Body of pancreas (tissue), 4 donors: ENCODE results near the gene RALGPS2. TPM values are rescaled to one million over a fixed set of nuclear protein-coding genes. Genes with fewer than 3 reads are reported as not detected.
A peak's percentile ranks its signal among the peaks of the same experiment; 100 is the strongest.

Experiments
- ATAC-seq: fragments of 150-250 bp; one replicate; pipeline ENCODE4 v1.9.1; 2016
- DNase-seq, 4 donors: peaks; one replicate each; pipeline ENCODE4 v3.0.0-alpha.2; 2019
- H3K27ac ChIP-seq, 4 donors: fragments of 200-600 bp; sonication (generic); 1 replicate in 3 of 4; 2 replicates in 1 of 4; pipeline versions ENCODE4 v1.5.1 to v1.6.1; 2016 to 2019; ENCODE audit warnings: mild to moderate bottlenecking in 1 of 4, mixed read lengths in 1 of 4, moderate library complexity in 1 of 4
- H3K27me3 ChIP-seq, 2 donors: fragments of 200-600 bp; sonication (generic); one replicate each; pipeline ENCODE4 v1.6.0; 2016; ENCODE audit warnings: mild to moderate bottlenecking in 1 of 2
- H3K36me3 ChIP-seq, 2 donors: fragments of 200-600 bp; sonication (generic); replicated peaks in 1 of 2; 2 replicates each; pipeline ENCODE4 v1.5.1; 2016; ENCODE audit warnings: low read depth in 2 of 2; ENCODE audit not compliant: insufficient read depth in 1 of 2
- H3K4me1 ChIP-seq: fragments of 200-600 bp; sonication (generic); one replicate; pipeline ENCODE4 v1.6.0; 2016
- H3K4me3 ChIP-seq, 2 donors: fragments of 200-600 bp; sonication (generic); 1 replicate in 1 of 2; 2 replicates in 1 of 2; pipeline ENCODE4 v1.5.1; 2016 to 2019
- H3K9me3 ChIP-seq, 3 donors: fragments of 200-600 bp; sonication (generic); 1 replicate in 2 of 3; 2 replicates in 1 of 3; pipeline ENCODE4 v1.5.1; 2016
- CTCF ChIP-seq, 7 experiments: fragments of 450-650 bp in 4 of 7; fragments of 200-600 bp in 3 of 7; sonication (generic) in 3 of 7; IDR thresholded peaks; one replicate each; pipeline ENCODE4 v1.5.1; 2016 to 2019; ENCODE audit warnings: antibody characterized with exemption in 7 of 7
- POLR2A ChIP-seq, 3 donors: fragments of 450-650 bp; IDR thresholded peaks; one replicate each; pipeline ENCODE4 v1.6.1; 2016; ENCODE audit warnings: antibody characterized with exemption in 3 of 3, mild to moderate bottlenecking in 2 of 3
- WGBS, 2 donors: methylation state at CpG; one replicate each; pipeline ENCODE4 v1.1.5; 2017; 5-methylcytosine and 5-hydroxymethylcytosine counted together
- intact Hi-C: fragments of 100-400 bp; cut with DNase I; formaldehyde crosslinking; loops from one replicate; pipeline ENCODE4 v1.15.1; 2023
- total RNA-seq, 2 donors: library from RNA; depleted of rRNA; stranded (reverse); fragments of >200 nt; gene quantifications; one replicate each; pipeline ENCODE4 v1.1.0, GENCODE V29; 2016

Gene RALGPS2
- total RNA-seq, 2 donors from 2014 or later, result 9.1 to 10.9 TPM

- no peaks in the 10 kb centered on the region for H3K9me3 ChIP-seq
- TF ChIP-seq POLR2A (IDR thresholded peaks at IDR 0.05), result no peak
- TF ChIP-seq CTCF (IDR thresholded peaks at IDR 0.05), result no peak
- peaks cover 18% of the 10 kb centered on the region for H3K4me1 ChIP-seq
- no peak overlapping the region for H3K4me3 ChIP-seq
- intact Hi-C loops, result no loop called here
- H3K27ac ChIP-seq, result peak overlapping the region in 3 of 4 donors; percentile 10 to 30 (median 22)
- 59 to 77% methylated on average over 5 of the region's 5 CpGs for WGBS, 2 donors
- H3K27me3 ChIP-seq, result no peaks in the 10 kb centered on the region
- H3K36me3 ChIP-seq, result no peaks in the 10 kb centered on the region
- ATAC-seq, result no peak
- no peak for DNase-seq
Observed at GRCh38 chr1:178953034-178953433, 228.0 kb downstream of the RALGPS2 start.

GRCh38 chr1:178953538-178954324 lies 228.7 kb downstream of the RALGPS2 start:
- DNase-seq (no peak), ATAC-seq (no peak)
- no peaks in the 10 kb centered on the region for H3K27me3 ChIP-seq
- no peaks in the 10 kb centered on the region for H3K9me3 ChIP-seq
- intact Hi-C loops, result no loop called here
- no peak overlapping the region for H3K4me3 ChIP-seq
- H3K27ac ChIP-seq, result peak overlapping the region in 3 of 4 donors; percentile 10 to 30 (median 22)
- TF ChIP-seq CTCF (IDR thresholded peaks at IDR 0.05), result no peak
- 62 to 63% methylated on average over 23 of the region's 23 CpGs for WGBS, 2 donors
- H3K4me1 ChIP-seq, result peaks cover 18% of the 10 kb centered on the region
- no peaks in the 10 kb centered on the region for H3K36me3 ChIP-seq

GRCh38 chr1:178954325-178954690 lies 229.3 kb downstream of the RALGPS2 start:
- intact Hi-C loops, result no loop called here
- no peak for TF ChIP-seq CTCF (IDR thresholded peaks at IDR 0.05)
- no peak for TF ChIP-seq POLR2A (IDR thresholded peaks at IDR 0.05)
- Histone ChIP-seq H3K9me3 (no peaks in the 10 kb centered on the region), H3K27me3 (no peaks in the 10 kb centered on the region), H3K36me3 (no peaks in the 10 kb centered on the region), H3K4me3 (no peak overlapping the region), H3K27ac (no peak overlapping the region), H3K4me1 (peaks cover 18% of the 10 kb centered on the region)
- ATAC-seq (no peak), DNase-seq (no peak)
- WGBS, 2 donors, result 91 to 92% methylated on average over 9 to 11 of the region's 11 CpGs

- DNase-seq (no peak), ATAC-seq (no peak)
- intact Hi-C loops, result no loop called here
- Histone ChIP-seq H3K4me1 (peaks cover 16% of the 10 kb centered on the region), H3K36me3 (no peaks in the 10 kb centered on the region), H3K4me3 (no peak overlapping the region), H3K27me3 (no peaks in the 10 kb centered on the region), H3K27ac (no peak overlapping the region), H3K9me3 (no peaks in the 10 kb centered on the region)
- no peak for TF ChIP-seq CTCF (IDR thresholded peaks at IDR 0.05)
- TF ChIP-seq POLR2A (IDR thresholded peaks at IDR 0.05), result no peak
- 68 to 80% methylated on average over 6 of the region's 6 CpGs for WGBS, 2 donors
Observed at GRCh38 chr1:178954937-178955336, 229.9 kb downstream of the RALGPS2 start.

- no peak for ATAC-seq
- H3K9me3 ChIP-seq, result no peaks in the 10 kb centered on the region
- intact Hi-C loops, result no loop called here
- no peaks in the 10 kb centered on the region for H3K36me3 ChIP-seq
- H3K4me3 ChIP-seq, result no peak overlapping the region
- WGBS, 2 donors, result 45 to 48% methylated on average over 1 of the region's 1 CpG
- no peak for DNase-seq
- peaks cover 14% of the 10 kb centered on the region for H3K4me1 ChIP-seq
- no peaks in the 10 kb centered on the region for H3K27me3 ChIP-seq
- H3K27ac ChIP-seq, result no peak overlapping the region
- TF ChIP-seq POLR2A (IDR thresholded peaks at IDR 0.05) (no peak), CTCF (IDR thresholded peaks at IDR 0.05) (no peak)
Observed at GRCh38 chr1:178955391-178955954, 230.4 kb downstream of the RALGPS2 start.
